Measurements from ENCODE around the gene KDM1B. TPM values are rescaled to one million over a fixed set of nuclear protein-coding genes. Genes with fewer than 3 reads are reported as not detected.

Gene KDM1B
- total and polyA plus RNA-seq, 2 donors (not counting 3 experiments of a cell fraction or from before 2014, with no cell fraction given): 3.0 to 10.8 TPM

DNA sequence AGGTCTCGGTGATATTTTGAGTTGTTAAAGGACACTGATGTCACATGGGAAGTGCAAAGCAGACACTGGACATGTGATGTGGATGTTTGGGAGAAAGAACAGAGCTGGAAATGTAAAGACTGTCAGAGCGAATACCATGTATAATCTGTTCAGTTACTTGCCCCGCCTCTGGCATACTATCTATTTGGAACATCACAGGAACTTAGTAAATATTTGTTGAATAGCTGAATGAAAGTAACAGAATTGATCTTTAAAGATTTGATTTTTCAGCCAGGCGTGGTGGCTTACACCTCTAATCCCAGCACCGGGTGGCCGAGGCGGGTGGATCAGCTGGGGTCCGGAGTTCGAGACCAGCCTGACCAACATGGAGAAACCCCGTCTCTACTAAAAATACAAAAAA is 19.0 kb upstream of the KDM1B start:
- H3K27ac ChIP-seq (ENCODE audit: insufficient read depth, low read depth, low read length): no peak overlapping the region
- FAIRE-seq: no peak
- CTCF ChIA-PET: no interaction called here

DNA sequence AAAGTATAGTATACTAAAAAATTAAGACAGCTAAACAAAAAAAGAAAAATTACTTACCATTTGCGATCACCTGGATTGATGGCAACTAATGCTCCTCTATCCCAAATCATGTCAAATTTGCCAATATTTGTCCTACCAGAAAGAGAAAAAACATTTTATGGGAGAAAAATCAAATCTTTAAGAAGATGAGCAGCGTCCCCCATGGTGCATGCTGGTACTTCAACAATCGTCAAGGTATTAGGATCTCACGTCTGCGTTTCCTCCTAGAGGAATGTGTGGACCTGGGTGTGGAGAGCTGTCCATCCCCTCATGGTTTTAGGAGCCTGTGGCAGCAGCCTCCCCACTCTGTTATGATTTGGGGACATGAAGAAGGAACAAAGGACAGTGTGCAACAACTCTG is 16.3 kb upstream of the KDM1B start:
- no peak overlapping the region for H3K4me3 ChIP-seq (replicated peaks in 1 of 3; ENCODE audit: insufficient read depth in 1 of 3, low read depth in 1 of 3, low read length in 3 of 3)
- no peaks in the 10 kb centered on the region for H3K79me2 ChIP-seq (ENCODE audit: control insufficient read depth, insufficient read depth, low read length)
- H3K9me1 ChIP-seq (replicated peaks; ENCODE audit: control insufficient read depth, extremely low read depth, insufficient read depth, low read length): no peaks in the 10 kb centered on the region
- intact Hi-C loops (cut with micrococcal nuclease): no loop called here
- no peak overlapping the region for H3K4me2 ChIP-seq (ENCODE audit: insufficient read depth, low read length)
- dilution Hi-C loops (cut with MboI; ENCODE audit: extremely low pct_ligation_motif_present, low sequenced_read_pairs): no loop called here
- DNase-seq (ENCODE audit: low read depth, low spot score) (no peak), FAIRE-seq (no peak)
- H3K36me3 ChIP-seq (ENCODE audit: control insufficient read depth in 2 of 2, extremely low read depth in 1 of 2, insufficient read depth in 2 of 2, low read length in 2 of 2): peaks cover 0 to 1% of the 10 kb centered on the region in 2 experiments
- CTCF ChIA-PET: interaction anchor here (0.6 to 1.2 kb wide), 4 partner anchors 8 to 382 kb away, joined by 3 to 5 read pairs (median 4); no protein-coding TSS in a partner anchor
- POLR2A ChIA-PET: no interaction called here
- no peak for TF ChIP-seq JUN (IDR thresholded peaks at IDR 0.05; ENCODE audit: borderline replicate concordance, insufficient read depth, insufficient read length, low read depth)
- TF ChIP-seq POLR2AphosphoS5 (IDR thresholded peaks at IDR 0.05; ENCODE audit: insufficient read depth, low read depth, low read length): no peak
- TF ChIP-seq, protein P1, sequence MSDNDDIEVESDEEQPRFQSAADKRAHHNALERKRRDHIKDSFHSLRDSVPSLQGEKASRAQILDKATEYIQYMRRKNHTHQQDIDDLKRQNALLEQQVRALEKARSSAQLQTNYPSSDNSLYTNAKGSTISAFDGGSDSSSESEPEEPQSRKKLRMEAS (IDR thresholded peaks at IDR 0.05; ENCODE audit: insufficient read depth, insufficient read length): no peak
- TF ChIP-seq MYC (IDR thresholded peaks at IDR 0.05; ENCODE audit: low read depth, low read length): no peak
- no peak for TF ChIP-seq GATA2 (IDR thresholded peaks at IDR 0.05; ENCODE audit: insufficient read depth, insufficient read length, low read depth, low read length)
- TF ChIP-seq FOS (IDR thresholded peaks at IDR 0.05; ENCODE audit: borderline replicate concordance, insufficient read depth, low read length): no peak
- no peak for TF ChIP-seq EZH2 (IDR thresholded peaks at IDR 0.05; ENCODE audit: borderline replicate concordance, low read depth, low read length, severe bottlenecking)
- TF ChIP-seq, protein P2, sequence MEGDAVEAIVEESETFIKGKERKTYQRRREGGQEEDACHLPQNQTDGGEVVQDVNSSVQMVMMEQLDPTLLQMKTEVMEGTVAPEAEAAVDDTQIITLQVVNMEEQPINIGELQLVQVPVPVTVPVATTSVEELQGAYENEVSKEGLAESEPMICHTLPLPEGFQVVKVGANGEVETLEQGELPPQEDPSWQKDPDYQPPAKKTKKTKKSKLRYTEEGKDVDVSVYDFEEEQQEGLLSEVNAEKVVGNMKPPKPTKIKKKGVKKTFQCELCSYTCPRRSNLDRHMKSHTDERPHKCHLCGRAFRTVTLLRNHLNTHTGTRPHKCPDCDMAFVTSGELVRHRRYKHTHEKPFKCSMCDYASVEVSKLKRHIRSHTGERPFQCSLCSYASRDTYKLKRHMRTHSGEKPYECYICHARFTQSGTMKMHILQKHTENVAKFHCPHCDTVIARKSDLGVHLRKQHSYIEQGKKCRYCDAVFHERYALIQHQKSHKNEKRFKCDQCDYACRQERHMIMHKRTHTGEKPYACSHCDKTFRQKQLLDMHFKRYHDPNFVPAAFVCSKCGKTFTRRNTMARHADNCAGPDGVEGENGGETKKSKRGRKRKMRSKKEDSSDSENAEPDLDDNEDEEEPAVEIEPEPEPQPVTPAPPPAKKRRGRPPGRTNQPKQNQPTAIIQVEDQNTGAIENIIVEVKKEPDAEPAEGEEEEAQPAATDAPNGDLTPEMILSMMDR (IDR thresholded peaks at IDR 0.05; ENCODE audit: extremely low read depth in 1 of 2, insufficient read depth in 1 of 2, low read depth in 1 of 2, low read length in 2 of 2): no peak
- TF ChIP-seq POLR2A (IDR thresholded peaks at IDR 0.05; ENCODE audit: low read depth, low read length): no peak
- no peaks in the 10 kb centered on the region for H3K4me1 ChIP-seq (ENCODE audit: control insufficient read depth, extremely low read depth, insufficient read depth, low read length)
- no peaks in the 10 kb centered on the region for H3K27me3 ChIP-seq (ENCODE audit: control insufficient read depth in 2 of 2, insufficient read depth in 2 of 2, low read length in 2 of 2)
- H2AFZ ChIP-seq (ENCODE audit: low read depth, low read length): no peak overlapping the region
- no TSS peak for BruUV-seq (replicated peaks)
- no peaks in the 10 kb centered on the region for H4K20me1 ChIP-seq (replicated peaks; ENCODE audit: control insufficient read depth, extremely low read depth, insufficient read depth, low read length)
- no peak overlapping the region for H3K9ac ChIP-seq (replicated peaks; ENCODE audit: extremely low read depth, insufficient read depth, low read length)
- no peaks in the 10 kb centered on the region for H3K9me3 ChIP-seq (replicated peaks; ENCODE audit: control insufficient read depth, insufficient read depth, low read length)
- H3K27ac ChIP-seq (ENCODE audit: insufficient read depth, low read depth, low read length): no peak overlapping the region

More for the DNA sequence above, 19.0 kb upstream of the KDM1B start:
- Histone ChIP-seq H3K9me3 (replicated peaks; ENCODE audit: control insufficient read depth, insufficient read depth, low read length) (no peaks in the 10 kb centered on the region), H2AFZ (ENCODE audit: low read depth, low read length) (no peak overlapping the region), H3K9me1 (replicated peaks; ENCODE audit: control insufficient read depth, extremely low read depth, insufficient read depth, low read length) (no peaks in the 10 kb centered on the region), H3K4me2 (ENCODE audit: insufficient read depth, low read length) (no peak overlapping the region), H3K79me2 (ENCODE audit: control insufficient read depth, insufficient read depth, low read length) (no peaks in the 10 kb centered on the region), H4K20me1 (replicated peaks; ENCODE audit: control insufficient read depth, extremely low read depth, insufficient read depth, low read length) (no peaks in the 10 kb centered on the region), H3K27me3 (ENCODE audit: control insufficient read depth in 2 of 2, insufficient read depth in 2 of 2, low read length in 2 of 2) (no peaks in the 10 kb centered on the region), H3K4me3 (replicated peaks in 1 of 3; ENCODE audit: insufficient read depth in 1 of 3, low read depth in 1 of 3, low read length in 3 of 3) (no peak overlapping the region), H3K9ac (replicated peaks; ENCODE audit: extremely low read depth, insufficient read depth, low read length) (no peak overlapping the region), H3K36me3 (ENCODE audit: control insufficient read depth in 2 of 2, extremely low read depth in 1 of 2, insufficient read depth in 2 of 2, low read length in 2 of 2) (no peaks in the 10 kb centered on the region), H3K4me1 (ENCODE audit: control insufficient read depth, extremely low read depth, insufficient read depth, low read length) (no peaks in the 10 kb centered on the region)
- BruUV-seq (replicated peaks): no TSS peak
- TF ChIP-seq, protein P1 (IDR thresholded peaks at IDR 0.05; ENCODE audit: insufficient read depth, insufficient read length): no peak
- TF ChIP-seq JUN (IDR thresholded peaks at IDR 0.05; ENCODE audit: borderline replicate concordance, insufficient read depth, insufficient read length, low read depth) (no peak), POLR2AphosphoS5 (IDR thresholded peaks at IDR 0.05; ENCODE audit: insufficient read depth, low read depth, low read length) (no peak), MYC (IDR thresholded peaks at IDR 0.05; ENCODE audit: low read depth, low read length) (no peak), FOS (IDR thresholded peaks at IDR 0.05; ENCODE audit: borderline replicate concordance, insufficient read depth, low read length) (no peak), EZH2 (IDR thresholded peaks at IDR 0.05; ENCODE audit: borderline replicate concordance, low read depth, low read length, severe bottlenecking) (no peak), GATA2 (IDR thresholded peaks at IDR 0.05; ENCODE audit: insufficient read depth, insufficient read length, low read depth, low read length) (no peak)
- intact Hi-C loops (cut with micrococcal nuclease) (no loop called here), dilution Hi-C loops (cut with MboI; ENCODE audit: extremely low pct_ligation_motif_present, low sequenced_read_pairs) (no loop called here)
- no peak for DNase-seq (ENCODE audit: low read depth, low spot score)
- POLR2A ChIA-PET: no interaction called here
